Fibroblast of skin of left quadriceps (primary cell): Measurements from ENCODE around the gene ACAP3.

Experiments used
- DNase-seq, 2 experiments: peaks; one replicate each; pipeline ENCODE4 v3.0.0-alpha.2; 2013; ENCODE audit warnings: low read depth in 2 of 2

Gene ACAP3

GRCh38 chr1:1245178-1245816, 62.4 kb downstream of the ACAP3 start:
- DNase-seq: no peak

- DNase-seq: no peak
Observed at GRCh38 chr1:1244192-1244811, 63.4 kb downstream of the ACAP3 start.

GRCh38 chr1:1243807-1244191, 63.9 kb downstream of the ACAP3 start:
- no peak for DNase-seq

- DNase-seq: no peak
Observed at GRCh38 chr1:1243266-1243660, 64.5 kb downstream of the ACAP3 start.

GRCh38 chr1:1242461-1243265, 65.1 kb downstream of the ACAP3 start:
- DNase-seq: no peak
